ENCODE results near the gene MDM2.

- TF ChIP-seq POLR2A (IDR thresholded peaks at IDR 0.05) (no peak), CTCF (IDR thresholded peaks at IDR 0.05) (no peak)
Observed at GRCh38 chr12:68833508-68833907, 25.5 kb downstream of the MDM2 start.

Data from heart left ventricle (tissue), 13 donors.